CD1c-positive myeloid dendritic cell (primary cell): ENCODE data around the gene SLAMF8.

Experiments used
- DNase-seq: peaks from one replicate; pipeline ENCODE4 v3.0.0-alpha.2; 2016; ENCODE audit errors: extremely low spot score

SLAMF8 gene

DNA sequence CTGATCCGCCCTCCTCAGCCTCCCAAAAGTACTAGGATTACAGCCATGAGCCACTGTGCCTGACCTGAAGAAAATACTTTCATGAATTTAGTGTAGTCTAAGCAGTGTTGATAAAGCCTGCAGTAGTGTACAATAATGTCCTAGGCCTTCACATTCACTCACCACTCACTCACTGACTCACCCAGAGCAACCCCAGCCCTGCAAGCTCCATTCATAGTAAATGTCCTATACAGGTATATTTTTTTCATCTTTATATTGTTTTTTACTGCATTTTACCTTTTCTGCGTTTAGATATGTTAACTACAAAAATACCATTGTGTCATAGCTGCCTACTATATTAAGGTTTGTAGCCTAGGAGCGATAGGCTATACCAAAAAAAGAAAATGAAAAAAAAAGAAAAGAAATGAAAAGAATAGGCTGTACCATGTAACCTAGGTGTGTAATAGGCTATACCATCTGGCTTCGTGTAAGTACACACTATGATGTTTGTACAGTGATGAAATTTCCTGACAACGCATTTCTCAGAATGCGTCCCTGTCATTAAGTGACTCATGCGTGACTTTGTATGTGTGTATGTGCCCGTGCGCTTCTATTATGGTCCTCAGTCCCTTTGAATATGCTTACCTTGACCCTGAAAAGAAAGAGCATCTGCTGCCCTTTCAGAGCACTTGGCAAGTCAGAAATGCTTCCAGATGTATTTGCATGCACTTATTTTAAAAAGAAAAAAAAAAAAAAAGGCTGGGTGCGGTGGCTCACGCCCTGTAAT is 9.2 kb upstream of the SLAMF8 start:
- DNase-seq = no peak

DNA sequence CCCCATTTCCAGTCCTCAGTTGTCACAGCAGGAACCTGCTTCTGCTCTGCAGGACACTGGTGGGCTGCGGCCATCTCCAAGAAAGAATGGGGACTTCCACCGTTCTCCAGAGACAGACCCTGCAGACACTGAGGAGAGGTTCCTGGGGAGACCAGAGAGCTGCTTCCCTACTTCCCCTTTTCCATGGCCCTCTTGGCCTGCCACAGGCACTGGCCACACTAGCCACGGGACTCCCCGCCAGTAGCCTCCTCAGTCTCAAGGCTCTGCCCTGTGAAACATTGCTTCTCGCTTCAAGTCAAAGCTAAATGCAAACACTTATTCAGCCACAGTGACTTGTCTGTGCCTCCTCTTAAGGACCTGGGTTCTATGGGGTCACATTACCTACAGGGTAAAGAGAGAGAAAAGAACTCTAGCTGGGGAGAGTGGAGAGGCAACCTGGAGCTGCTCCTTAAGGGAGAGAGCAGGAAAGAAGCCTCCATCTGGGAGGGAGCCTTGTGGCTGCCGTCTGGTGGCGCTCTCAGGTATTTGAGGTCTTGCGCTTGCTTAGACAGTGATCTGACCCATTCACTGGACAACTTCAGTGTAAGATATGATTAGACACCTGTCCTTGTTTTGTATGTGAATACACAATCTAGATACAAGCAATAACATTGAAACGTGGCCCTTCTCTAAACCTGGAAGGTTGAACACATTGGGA is 5.4 kb upstream of the SLAMF8 start:
- DNase-seq = peak; percentile 57

DNA sequence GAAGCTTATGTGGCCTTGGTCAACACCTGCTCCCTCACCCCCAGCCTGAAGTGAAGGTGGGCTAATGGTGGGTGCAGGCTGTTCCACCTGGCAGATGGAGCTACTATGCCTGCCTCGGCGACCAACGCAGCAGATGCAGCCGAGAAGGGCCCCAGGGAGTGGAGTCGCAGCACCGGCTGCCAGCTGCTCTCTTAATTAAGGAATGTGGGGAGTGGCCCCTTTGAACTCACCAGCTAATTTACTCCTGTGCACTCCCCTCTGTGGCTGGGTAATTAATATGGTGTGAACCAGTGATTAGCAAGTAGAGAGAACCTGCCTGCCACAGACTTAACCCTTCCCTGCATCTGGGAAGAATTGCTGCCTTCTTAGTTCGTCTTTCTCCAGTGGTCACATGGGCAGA is 3.3 kb upstream of the SLAMF8 start:
- DNase-seq = no peak

DNA sequence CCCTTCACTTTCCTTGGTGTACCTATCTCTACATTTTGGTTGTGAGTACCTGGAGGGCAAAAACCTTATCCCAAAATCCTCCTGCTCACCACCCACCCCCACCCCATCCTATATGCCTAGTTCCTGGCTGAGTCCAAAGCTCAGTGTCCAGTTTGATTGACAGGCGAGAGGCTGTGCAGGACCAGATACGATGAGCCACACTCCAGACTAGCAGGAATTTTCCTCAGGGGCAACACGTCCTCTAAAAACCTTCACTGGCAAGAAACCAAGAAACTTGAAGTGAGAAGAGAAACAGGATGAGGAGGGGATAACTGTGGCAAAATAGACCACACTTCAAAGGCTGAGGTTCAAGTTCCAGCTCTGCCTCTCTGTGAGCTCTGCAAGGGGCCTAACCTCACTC is 1.1 kb upstream of the SLAMF8 start:
- DNase-seq = no peak

DNA sequence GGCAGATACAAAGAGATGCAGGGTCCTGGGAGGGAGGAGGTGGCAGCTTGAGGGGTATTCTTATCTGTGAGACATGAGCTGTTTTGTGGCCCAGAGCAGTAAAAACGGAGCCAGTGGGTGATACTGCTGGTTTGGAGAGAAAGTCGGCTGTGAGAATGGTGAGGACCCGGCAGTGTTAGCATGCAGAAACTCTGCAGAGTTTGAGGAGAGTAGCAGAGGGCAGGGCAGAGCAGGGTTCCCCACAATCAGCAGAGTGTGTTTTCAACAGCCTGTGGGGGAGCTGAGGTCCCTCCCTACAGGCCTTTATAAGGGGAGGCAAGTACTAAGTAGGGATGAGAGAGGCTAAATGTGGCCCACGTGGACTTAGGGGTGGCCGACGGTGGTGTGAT is 423 bp downstream of the SLAMF8 start:
- no peak for DNase-seq

DNA sequence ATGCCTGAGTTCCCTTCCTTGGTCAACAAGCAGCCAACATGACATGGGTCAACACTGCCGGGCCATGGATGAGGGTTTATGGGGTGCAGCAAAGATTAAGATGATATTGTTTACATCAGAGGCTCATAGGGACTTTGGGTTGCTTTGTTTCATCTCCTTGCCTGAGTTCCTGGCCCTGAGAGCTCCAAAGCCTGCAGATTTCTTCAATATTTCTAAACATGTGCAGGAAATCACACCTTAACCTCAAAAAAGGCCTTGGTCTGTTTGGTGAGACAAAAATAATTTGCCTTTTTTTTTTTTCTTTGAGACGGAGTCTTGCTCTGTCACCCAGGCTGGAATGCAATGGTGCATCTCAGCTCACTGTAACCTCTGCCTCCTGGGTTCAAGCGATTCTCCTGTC is 876 bp downstream of the SLAMF8 start:
- no peak for DNase-seq

DNA sequence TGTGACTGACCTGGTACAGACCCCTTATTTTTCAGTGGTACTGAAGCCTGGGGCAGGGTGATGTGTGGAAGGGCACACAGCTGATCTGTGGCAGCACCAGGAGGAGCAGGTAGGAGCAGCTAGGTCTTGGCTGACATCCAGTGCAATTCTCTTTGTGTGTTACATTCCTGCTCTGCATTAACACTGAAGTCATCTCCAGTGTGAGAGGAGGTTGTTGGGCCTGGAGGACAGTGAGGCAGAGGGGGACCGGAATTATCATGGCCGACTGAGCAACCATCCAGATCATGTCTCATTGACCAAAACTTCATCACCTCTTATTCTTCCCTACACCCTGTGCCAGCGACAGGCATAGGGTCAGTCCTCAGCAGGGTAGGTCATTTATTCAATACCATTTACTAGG is 1.5 kb downstream of the SLAMF8 start:
- DNase-seq = no peak

DNA sequence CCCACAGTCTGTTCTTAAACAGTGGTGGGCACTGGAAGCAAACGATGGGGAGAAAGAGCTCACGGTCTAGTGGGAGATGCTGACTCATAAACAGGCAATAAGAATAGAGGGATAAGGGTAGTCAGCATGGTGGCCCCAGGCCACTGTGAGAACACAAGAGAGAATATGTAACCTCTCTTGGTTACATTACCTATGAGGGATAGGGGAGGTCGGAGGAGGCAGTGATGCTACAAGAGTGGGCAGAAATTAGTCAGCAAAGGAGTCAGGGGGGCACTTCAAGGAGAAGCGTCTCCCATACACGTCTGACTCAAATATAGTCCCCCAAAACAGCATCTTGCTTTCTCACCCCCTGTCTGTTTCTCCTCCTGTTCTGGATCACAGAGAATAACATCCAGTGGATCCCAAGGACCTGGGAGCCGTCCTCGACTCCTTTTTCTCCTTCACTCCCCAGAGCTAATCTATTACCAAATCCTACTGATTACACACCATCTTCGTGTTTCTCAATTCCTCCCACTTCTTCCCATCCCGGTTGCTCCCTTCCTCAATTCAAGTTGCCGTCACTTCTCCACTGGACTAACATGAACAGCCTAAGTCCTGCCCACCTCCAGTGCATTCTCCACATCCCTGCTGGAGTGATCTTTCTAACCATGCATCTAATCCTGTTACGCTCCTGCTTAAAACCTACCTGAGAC is 2.1 kb downstream of the SLAMF8 start:
- peak; percentile 91 for DNase-seq

DNA sequence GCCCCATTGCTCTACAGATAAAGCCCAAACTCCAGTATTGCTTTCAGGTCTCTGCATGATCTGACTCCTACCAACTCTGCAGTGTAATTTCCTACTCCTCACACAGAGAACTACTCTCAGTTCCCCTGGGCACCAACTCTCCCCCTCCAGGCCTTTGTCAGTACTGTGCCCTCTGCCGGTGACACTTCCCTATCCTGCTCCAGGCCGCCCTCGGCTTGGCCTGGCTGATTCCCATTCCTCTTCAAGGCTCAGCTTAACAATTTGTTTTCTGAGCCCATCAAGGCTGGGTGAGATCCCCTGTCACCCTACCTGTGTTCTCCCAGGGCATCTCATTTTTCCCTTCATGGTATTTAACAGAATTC is 2.6 kb downstream of the SLAMF8 start:
- peak; percentile 89 for DNase-seq

DNA sequence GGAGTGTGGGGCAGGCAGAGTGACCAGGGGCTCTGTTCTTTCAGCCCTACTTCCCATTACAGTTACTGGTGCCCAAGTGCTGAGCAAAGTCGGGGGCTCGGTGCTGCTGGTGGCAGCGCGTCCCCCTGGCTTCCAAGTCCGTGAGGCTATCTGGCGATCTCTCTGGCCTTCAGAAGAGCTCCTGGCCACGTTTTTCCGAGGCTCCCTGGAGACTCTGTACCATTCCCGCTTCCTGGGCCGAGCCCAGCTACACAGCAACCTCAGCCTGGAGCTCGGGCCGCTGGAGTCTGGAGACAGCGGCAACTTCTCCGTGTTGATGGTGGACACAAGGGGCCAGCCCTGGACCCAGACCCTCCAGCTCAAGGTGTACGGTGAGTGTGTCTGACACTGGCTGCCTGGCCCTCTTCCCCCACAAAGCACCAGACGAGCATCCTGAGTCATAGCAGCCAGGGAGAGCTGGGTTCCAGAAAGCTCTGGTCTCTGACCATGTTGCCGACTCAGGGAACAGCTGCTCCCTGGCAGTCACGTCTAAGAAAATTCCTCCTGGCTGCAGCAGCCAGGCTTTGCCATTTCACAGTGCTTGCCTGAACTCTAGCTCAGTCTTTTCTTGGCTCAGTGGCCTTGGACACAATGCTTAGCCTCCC is 3.3 kb downstream of the SLAMF8 start:
- DNase-seq = no peak

DNA sequence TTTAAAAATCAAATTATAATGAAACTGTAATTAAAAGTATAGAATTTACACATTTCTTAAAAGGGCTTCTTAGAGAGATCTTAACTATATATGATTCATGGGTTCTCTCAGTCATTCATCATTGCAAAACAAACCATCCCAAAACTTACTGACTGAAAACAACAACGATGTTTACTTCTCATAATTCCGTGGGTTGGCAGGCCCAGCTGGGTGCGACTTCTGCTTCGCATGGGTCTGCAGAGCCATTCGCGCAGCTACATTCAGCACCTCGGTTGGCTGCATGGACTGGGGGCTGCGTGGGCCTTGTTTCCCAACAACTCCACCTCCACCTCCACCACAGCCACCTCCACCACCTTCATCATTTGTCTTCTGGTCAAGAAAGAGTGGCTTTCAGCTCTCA is 4.0 kb downstream of the SLAMF8 start:
- DNase-seq = peak; percentile 79

DNA sequence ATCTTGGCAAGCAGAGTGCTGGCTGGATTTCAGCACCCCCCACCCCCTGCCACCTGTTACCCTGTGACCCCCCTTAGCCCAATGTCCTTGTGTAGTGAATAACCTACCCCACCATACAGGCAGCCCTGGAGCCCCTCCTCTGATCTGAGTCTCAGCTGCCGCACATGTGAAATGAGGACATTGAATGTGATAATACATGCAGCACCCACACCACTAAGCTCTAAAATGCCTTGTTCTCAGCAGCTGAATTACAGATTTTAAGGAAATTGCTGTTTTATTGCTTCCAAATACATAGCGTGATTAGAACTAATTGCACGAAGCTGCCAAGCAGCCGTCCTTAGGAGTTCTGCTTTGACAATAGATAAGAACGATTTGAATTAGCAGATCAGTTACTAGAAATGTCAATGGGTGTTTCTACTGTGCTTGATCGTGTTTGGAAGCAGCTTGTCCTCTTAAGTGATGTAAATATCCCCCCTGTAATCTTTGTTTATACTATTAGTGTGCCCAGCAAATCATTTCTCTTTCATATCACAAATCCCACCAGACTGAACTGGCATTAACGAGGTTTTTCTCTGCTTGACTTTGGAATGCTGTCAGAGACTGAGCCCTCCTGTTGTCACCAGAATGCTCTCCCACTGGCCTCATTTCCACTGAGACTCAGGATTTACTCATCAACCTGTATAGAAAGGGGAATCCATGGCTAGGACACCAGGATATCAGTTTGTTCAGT is 4.9 kb downstream of the SLAMF8 start:
- DNase-seq = no peak

DNA sequence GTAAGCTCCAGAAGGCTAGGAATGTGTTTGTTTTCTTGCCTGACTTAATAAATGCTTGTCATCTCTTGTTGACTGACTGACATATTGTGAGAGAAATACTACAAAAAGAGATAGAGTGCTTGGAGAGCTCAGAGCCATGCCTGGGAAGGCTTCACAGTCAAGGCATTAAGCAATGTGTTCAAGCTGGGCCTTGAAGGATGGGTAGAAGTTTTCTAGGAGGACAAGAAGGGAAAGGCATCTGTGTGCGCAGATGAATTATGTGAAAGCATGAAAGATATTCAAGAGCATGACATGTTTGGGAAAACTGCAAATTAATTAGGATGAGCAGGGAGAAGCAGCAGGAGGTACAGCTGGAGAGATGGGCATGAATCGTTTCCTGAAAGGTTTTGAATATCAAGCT is 5.6 kb downstream of the SLAMF8 start:
- DNase-seq = no peak

DNA sequence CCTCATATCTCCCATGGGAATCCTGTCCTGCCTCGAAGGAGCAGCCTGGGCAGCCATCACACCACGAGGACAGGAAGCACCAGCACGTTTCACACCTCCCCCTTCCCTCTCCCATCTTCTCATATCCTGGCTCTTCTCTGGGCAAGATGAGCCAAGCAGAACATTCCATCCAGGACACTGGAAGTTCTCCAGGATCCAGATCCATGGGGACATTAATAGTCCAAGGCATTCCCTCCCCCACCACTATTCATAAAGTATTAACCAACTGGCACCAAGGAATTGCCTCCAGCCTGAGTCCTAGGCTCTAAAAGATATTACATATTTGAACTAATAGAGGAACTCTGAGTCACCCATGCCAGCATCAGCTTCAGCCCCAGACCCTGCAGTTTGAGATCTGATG is 8.7 kb downstream of the SLAMF8 start:
- DNase-seq = no peak

DNA sequence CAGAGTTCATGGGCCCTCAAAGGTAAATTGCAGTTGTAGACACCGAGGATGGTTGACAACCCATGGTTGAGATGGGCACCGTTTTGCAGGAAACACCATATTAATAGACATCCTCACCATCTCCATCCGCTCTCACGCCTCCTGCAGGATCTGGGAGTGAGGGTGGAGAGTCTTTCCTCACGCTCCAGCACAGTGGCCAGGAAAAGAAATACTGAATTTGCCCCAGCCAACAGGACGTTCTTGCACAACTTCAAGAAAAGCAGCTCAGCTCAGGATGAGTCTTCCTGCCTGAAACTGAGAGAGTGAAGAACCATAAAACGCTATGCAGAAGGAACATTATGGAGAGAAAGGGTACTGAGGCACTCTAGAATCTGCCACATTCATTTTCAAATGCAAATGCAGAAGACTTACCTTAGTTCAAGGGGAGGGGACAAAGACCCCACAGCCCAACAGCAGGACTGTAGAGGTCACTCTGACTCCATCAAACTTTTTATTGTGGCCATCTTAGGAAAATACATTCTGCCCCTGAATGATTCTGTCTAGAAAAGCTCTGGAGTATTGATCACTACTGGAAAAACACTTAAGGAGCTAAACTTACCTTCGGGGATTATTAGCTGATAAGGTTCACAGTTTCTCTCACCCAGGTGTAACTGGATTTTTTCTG is 9.3 kb downstream of the SLAMF8 start:
- DNase-seq = no peak

DNA sequence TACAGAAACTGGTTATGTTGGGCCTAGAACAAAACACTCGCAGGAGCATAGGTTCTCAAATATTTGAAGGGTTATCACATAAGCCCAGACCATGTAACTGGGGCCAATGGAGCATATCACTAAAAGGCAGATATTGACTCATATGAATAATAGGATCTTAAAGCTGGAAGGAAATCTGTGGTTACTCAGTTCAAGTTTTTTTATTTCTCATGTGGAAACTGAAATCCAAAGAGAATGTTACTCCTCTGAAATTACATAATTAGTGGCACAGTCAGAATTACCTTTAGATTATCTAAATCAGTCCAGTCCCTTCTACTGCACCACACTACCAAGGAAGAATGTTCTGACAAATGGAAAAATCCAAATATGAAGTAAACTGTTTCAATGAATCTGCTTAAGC is 12.0 kb downstream of the SLAMF8 start:
- DNase-seq = peak; percentile 48

DNA sequence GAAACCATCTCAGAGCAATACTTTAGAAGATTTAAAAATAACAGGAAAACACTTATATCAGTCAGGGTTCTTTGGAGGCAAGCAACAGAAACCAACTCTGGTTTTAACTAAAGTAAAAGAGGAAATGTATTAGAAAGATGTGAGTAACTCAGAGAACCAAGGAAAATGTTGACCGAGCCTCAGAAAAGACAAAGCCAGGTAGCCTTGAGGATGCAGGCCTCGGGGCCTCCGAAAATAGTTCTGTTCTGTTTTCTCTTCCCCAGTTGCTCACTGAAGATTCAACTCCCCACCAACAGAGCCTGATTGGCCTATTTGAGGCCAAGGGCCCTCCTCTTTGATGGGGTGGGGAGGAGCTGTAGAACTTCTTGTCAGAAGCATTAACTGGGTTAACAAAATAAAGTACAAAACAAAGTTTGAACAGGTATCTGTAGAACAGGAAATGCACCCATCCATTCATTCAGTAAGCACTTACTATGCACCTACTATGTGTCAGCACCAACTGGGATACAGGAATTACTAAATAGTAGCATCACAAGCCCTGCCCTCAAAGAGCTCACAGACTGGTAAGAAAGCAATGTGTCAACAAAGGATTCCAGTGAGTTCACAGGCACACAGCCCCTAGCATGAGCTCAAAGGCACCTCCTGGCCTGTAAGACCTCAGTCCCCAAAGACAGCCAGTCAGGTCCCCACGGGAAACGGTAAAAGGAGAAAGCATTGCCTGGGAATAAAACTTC is 12.6 kb downstream of the SLAMF8 start:
- no peak for DNase-seq

DNA sequence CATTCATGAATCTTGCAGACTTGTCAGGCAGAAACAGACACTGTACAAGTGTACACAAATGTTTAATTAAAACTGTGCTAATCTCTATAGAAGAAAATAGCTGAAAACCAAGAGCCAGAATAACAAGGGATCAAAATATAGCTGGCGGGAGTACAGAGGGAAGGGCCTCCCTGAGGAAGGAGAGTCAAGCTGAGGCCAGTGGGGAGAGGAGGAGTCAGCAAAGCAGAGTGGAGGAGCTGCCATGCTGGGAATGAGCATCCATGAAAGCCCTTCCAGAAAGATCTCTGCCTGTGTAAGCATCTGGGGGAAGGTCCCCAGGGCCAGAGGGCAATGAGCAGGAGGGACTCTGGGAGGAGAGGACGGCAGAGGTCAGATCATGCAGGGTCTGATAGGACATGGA is 15.1 kb downstream of the SLAMF8 start:
- no peak for DNase-seq

DNA sequence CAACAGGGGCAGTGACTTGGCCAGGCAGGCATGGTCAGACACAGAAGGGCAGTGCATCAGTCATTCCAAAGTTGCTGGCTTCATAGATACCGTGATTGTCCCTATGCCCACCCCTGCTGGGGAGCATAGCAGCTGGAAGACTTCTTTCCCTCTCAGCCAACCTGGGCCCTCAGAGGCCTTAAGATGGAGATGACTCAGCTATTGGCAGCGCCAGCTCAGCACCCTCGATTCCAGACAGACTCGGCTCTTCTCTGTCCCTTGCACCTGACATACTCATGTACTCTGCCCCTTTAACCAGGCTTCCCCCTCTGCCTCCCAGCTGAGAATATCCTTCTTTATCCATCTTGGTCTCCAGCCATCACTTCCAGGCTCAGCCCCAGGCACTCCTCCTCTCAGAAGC is 16.8 kb downstream of the SLAMF8 start:
- DNase-seq = no peak

DNA sequence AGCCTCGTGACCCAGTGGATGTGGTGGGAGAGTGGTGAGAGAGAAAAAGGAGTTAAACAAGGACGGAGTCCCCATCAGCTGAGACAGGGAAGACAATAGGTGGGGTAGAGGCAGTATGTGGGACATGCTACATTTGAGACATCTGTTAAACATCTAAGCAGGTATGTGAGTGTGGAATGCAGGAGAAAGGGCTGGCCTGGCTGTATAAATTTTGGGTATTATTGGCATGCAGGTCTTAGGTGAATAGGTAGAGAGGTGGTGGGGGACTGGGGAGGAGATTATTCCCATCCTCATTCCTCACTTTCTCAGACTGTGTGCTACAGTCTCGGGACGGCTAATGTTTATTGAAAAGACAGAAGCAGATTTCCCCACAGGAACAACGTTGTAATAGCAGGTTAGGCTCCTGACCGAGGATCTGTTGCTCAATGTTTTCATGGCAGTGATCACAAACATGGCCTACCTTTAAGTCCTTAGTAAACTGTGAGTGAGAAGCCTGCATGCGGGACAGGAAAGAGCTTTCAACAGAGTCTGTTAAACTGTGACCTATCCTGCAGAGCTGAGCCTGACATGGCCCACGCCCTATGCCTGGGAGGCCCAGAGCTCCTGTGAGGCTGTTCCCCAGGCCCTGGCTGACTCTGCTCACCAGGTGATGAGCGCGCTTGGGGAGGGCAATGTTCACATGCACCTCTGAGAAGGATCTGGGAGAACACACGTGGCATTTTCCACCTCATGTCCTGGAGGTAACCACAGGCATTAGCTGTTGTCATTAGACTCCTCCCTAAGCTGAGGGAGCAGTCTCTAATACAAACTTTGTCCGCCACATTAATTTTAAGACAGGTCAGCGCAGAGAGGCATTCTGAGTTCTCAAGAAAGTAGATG is 19.3 kb downstream of the SLAMF8 start:
- DNase-seq = no peak
